ENCODE data around the gene WFIKKN2. TPM values are rescaled to one million over a fixed set of nuclear protein-coding genes. Genes with fewer than 3 reads are reported as not detected.
"Not testable (repeated sequence)": the region's sequence is repeated elsewhere in the genome, so short reads cannot be mapped to it uniquely, and the experiment has no call there.

Gene WFIKKN2
- total and polyA plus RNA-seq, 7 donors: 0.09 to 3.4 (median 0.32) TPM

DNA sequence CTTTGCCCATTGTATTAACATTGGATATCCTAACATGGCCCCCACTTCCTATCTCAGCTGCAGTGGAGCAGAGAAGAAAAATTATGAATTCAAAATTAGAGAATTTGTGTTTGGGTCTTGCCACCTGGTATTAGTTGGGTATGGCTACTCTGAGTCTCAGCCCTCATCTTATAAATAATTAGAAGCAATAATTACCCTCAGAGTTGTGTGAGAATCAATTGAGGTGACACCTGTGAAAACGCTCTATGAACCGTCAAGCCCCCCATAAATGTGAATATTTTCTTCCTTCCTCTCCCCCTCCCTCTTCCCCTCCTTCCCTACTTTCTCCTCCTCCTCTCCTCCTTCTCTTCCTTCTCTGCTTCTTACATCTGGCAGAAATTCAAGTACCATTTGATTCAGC is 39.7 kb downstream of the WFIKKN2 start:
- Histone ChIP-seq H3K36me3 (ENCODE audit: insufficient read depth in 1 of 2, low read depth in 1 of 2) (no peaks in the 10 kb centered on the region), H3K4me1 (peaks cover 16% of the 10 kb centered on the region), H3K27ac (no peak overlapping the region), H3K9me3 (no peaks in the 10 kb centered on the region), H3K4me3 (no peak overlapping the region), H3K27me3 (ENCODE audit: insufficient read depth in 3 of 3, low read length in 2 of 3) (no peaks in the 10 kb centered on the region)
- 65 to 81% (median 67%) methylated on average over 2 of the region's 2 CpGs for WGBS, 3 donors
- ATAC-seq: no peak
- DNase-seq: no peak
- TF ChIP-seq, protein P1, sequence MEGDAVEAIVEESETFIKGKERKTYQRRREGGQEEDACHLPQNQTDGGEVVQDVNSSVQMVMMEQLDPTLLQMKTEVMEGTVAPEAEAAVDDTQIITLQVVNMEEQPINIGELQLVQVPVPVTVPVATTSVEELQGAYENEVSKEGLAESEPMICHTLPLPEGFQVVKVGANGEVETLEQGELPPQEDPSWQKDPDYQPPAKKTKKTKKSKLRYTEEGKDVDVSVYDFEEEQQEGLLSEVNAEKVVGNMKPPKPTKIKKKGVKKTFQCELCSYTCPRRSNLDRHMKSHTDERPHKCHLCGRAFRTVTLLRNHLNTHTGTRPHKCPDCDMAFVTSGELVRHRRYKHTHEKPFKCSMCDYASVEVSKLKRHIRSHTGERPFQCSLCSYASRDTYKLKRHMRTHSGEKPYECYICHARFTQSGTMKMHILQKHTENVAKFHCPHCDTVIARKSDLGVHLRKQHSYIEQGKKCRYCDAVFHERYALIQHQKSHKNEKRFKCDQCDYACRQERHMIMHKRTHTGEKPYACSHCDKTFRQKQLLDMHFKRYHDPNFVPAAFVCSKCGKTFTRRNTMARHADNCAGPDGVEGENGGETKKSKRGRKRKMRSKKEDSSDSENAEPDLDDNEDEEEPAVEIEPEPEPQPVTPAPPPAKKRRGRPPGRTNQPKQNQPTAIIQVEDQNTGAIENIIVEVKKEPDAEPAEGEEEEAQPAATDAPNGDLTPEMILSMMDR (IDR thresholded peaks at IDR 0.05): no peak
- intact Hi-C loops (cut with DNase I): loop anchor here in 1 of 2 donors (5.0 kb wide), 1 partner anchor 52 kb away; no protein-coding TSS in a partner anchor

DNA sequence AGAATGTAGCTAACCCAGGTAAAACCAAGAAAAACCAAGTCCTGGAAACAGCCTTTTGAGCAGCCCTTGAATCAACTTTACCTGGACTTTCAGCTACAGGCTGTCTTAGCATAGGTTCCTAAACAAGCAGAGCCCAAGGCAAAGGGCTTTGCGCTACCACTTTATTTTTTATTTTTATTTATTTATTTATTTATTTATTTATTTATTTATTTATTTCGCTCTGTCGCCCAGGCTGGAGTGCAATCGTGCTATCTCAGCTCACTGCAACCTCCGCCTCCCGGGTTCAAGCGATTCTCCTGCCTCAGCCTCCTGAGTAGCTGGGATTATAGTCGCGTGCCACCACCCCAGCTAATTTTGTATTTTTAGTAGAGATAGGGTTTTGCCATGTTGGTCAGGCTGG is 41.7 kb downstream of the WFIKKN2 start:
- not testable (repeated sequence) for DNase-seq; H3K36me3 ChIP-seq (ENCODE audit: insufficient read depth in 1 of 2, low read depth in 1 of 2); ATAC-seq; H3K27me3 ChIP-seq (ENCODE audit: insufficient read depth in 3 of 3, low read length in 2 of 3); H3K27ac ChIP-seq; H3K4me3 ChIP-seq; H3K9me3 ChIP-seq
- WGBS, 3 donors: 97 to 99% (median 98%) methylated on average over 9 of the region's 9 CpGs
- peaks cover 11% of the 10 kb centered on the region for H3K4me1 ChIP-seq
- intact Hi-C loops (cut with DNase I): loop anchor here in 1 of 2 donors (5.0 kb wide), 1 partner anchor 50 kb away; no protein-coding TSS in a partner anchor

DNA sequence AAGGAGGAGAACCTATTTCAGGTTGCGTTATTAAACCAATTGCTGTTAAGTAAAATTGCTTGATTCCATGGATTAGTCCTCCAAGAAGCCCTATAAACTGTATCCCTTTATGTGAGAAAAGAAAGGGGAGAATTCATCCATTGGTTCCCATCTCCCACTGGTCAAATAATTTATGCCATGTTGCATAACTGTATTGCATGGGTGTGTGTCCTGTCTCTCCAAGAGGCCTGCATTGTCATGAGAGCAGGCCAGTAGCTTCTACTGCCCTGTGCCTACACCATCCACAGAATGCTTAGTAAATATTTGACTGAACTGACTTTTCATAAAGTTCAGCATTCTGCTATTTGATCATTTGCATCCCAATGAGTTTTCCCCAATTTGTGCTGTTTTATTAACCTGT is 42.5 kb downstream of the WFIKKN2 start:
- H3K36me3 ChIP-seq (ENCODE audit: insufficient read depth in 1 of 2, low read depth in 1 of 2): no peaks in the 10 kb centered on the region
- 94 to 98% (median 96%) methylated on average over 1 of the region's 1 CpG for WGBS, 3 donors
- TF ChIP-seq, protein P1 (IDR thresholded peaks at IDR 0.05): no peak

DNA sequence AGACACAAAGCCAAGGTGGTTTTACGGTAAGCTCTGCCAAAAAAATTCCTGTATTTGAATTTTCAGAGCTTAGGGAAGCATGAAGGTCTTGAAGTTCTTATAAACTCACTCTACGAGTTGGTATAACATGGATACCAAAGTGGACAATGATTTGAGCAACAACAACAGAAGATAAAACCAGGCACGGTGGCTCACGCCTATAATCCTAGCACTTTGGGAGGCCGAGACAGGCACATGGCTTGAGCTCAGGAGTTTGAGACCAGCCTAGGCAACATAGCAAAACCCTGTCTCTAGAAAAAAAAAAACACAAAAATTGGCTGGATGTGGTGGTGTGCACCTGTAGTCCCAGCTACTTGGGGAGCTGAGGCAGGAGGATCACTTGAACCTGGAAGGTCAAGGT is 43.7 kb downstream of the WFIKKN2 start:
- intact Hi-C loops (cut with DNase I): loop anchor here in 1 of 2 donors (5.0 kb wide), 1 partner anchor 48 kb away; no protein-coding TSS in a partner anchor
- H3K27ac ChIP-seq: no peak overlapping the region
- 95 to 98% (median 97%) methylated on average over 5 of the region's 5 CpGs for WGBS, 3 donors
- no peak for DNase-seq
- no peak overlapping the region for H3K4me3 ChIP-seq
- ATAC-seq: no peak
- no peaks in the 10 kb centered on the region for H3K4me1 ChIP-seq
- H3K9me3 ChIP-seq: no peaks in the 10 kb centered on the region
- no peaks in the 10 kb centered on the region for H3K36me3 ChIP-seq (ENCODE audit: insufficient read depth in 1 of 2, low read depth in 1 of 2)
- no peaks in the 10 kb centered on the region for H3K27me3 ChIP-seq (ENCODE audit: insufficient read depth in 3 of 3, low read length in 2 of 3)
- TF ChIP-seq, protein P1 (IDR thresholded peaks at IDR 0.05): no peak

More for the DNA sequence above, 42.5 kb downstream of the WFIKKN2 start:
- Histone ChIP-seq H3K4me1 (peaks cover 3% of the 10 kb centered on the region), H3K27ac (no peak overlapping the region), H3K4me3 (no peak overlapping the region), H3K27me3 (ENCODE audit: insufficient read depth in 3 of 3, low read length in 2 of 3) (no peaks in the 10 kb centered on the region), H3K9me3 (no peaks in the 10 kb centered on the region)
- intact Hi-C loops (cut with DNase I): loop anchor here (1.0 to 5.0 kb wide), 2 partner anchors 46 to 49 kb away; no protein-coding TSS in a partner anchor
- ATAC-seq: peak in 1 of 4 donors; percentile 50
- no peak for DNase-seq

DNA sequence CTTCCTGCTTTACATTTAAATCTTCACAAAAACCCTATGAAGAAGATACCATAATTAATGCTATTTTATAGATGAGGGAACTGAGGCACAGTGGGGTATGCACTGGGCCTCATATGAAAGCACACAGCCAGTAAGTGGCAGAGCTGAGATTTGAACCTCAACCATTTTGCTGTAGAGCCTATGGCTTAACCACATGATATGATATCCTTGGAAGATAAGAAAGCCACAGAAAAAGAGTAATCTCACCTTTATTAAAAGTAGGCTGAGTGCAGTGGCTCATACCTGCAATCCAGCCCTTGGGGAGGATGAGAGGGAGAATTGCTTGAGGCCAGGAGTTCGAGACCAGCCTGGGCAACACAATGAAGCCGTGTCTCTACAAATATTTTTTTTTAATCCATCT is 45.8 kb downstream of the WFIKKN2 start:
- intact Hi-C loops (cut with DNase I): no loop called here
- ATAC-seq: no peak

More for the DNA sequence above, 45.8 kb downstream of the WFIKKN2 start:
- Histone ChIP-seq H3K4me3 (no peak overlapping the region), H3K27ac (no peak overlapping the region), H3K36me3 (ENCODE audit: insufficient read depth in 1 of 2, low read depth in 1 of 2) (no peaks in the 10 kb centered on the region), H3K4me1 (no peaks in the 10 kb centered on the region), H3K27me3 (ENCODE audit: insufficient read depth in 3 of 3, low read length in 2 of 3) (no peaks in the 10 kb centered on the region), H3K9me3 (no peaks in the 10 kb centered on the region)
- TF ChIP-seq, protein P1 (IDR thresholded peaks at IDR 0.05): no peak
- no peak for DNase-seq
- WGBS, 3 donors: 93 to 97% (median 94%) methylated on average over 2 of the region's 2 CpGs

Data from psoas muscle (tissue), 8 donors.